Breast epithelium (tissue), 3 donors: ENCODE measurements around the gene FABP2.
"Not testable (repeated sequence)": the region's sequence is repeated elsewhere in the genome, so short reads cannot be mapped to it uniquely, and the experiment has no call there.

Experiments used
- CTCF ChIP-seq, 3 donors: fragments of 450-650 bp; IDR thresholded peaks; one replicate each; pipeline ENCODE4 v1.5.1; 2016 to 2017; ENCODE audit warnings: antibody characterized with exemption in 3 of 3, mild to moderate bottlenecking in 3 of 3, moderate library complexity in 3 of 3
- POLR2A ChIP-seq: fragments of 450-650 bp; IDR thresholded peaks from one replicate; pipeline ENCODE4 v1.6.1; 2016; ENCODE audit warnings: antibody characterized with exemption, mild to moderate bottlenecking, moderate library complexity
- POLR2AphosphoS5 ChIP-seq, 3 donors: sonication (generic); formaldehyde crosslinking; IDR thresholded peaks; one replicate each; pipeline ENCODE4 v1.6.1; 2017; ENCODE audit warnings: antibody characterized with exemption in 3 of 3

GRCh38 chr4:119364203-119364602 lies 42.3 kb upstream of the FABP2 start:
- not testable (repeated sequence) for TF ChIP-seq POLR2AphosphoS5 (IDR thresholded peaks at IDR 0.05); CTCF (IDR thresholded peaks at IDR 0.05); POLR2A
